Fibroblast of the aortic adventitia (primary cell): ENCODE results near the gene MUS81. TPM values are rescaled to one million over a fixed set of nuclear protein-coding genes. Genes with fewer than 3 reads are reported as not detected.

Experiments used
- DNase-seq: peaks from one replicate; pipeline ENCODE4 v3.0.0-alpha.2; 2010; ENCODE audit warnings: low read depth
- H3K4me3 ChIP-seq: 2 replicates; pipeline ENCODE4 v1.5.1; 2011; ENCODE audit warnings: low read depth, mild to moderate bottlenecking, control low read depth, low read length, moderate library complexity
- total RNA-seq: library from RNA; depleted of rRNA; stranded (reverse); fragments of >200 nt; gene quantifications from 2 replicates; pipeline ENCODE4 v1.2.3, GENCODE V29; 2012; ENCODE audit warnings: low replicate concordance
- TF ChIP-seq, protein P1 (sequence below): IDR thresholded peaks from 2 replicates; pipeline ENCODE4 v1.5.1; 2011; ENCODE audit warnings: mild to moderate bottlenecking, low read length, control low read depth, inconsistent platforms; ENCODE audit not compliant: insufficient read depth

Gene MUS81
- total RNA-seq, 1 donor, result 31.8 TPM

DNA sequence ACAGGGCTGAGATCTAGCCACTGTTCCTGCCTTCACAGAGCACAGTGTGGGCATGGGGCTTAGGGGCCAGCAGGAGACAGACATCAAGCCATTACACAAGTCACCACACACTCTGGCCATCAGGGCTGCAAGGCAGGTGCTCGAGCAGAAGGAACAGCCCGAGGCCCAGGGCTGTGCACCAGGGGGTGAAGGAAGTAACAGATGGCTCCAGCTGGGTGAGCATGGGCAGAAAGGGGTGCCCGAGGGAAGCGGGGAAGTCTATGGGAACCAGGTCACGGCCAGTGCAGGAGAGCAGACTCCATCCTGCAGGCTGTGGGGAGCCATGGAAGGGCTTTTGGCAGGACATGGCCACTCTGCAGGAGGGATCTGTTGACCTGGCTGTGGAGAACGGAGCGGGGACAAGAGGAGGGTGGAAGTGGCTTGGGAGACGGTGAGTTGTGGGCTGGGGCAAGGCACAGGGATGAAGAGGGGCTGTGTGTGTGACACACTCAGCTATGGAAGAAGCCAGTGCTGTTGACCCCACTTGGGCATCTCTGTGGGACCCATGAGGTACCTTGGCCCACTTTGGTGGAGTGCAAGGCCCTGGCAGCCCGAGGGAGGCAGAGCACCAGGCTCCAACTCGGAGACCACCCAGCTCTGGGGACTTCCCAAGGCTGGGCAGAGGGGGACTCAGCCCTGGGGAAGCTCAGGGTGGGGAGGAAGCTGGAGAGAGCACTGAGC is 55.0 kb downstream of the MUS81 start:
- TF ChIP-seq, protein P1, sequence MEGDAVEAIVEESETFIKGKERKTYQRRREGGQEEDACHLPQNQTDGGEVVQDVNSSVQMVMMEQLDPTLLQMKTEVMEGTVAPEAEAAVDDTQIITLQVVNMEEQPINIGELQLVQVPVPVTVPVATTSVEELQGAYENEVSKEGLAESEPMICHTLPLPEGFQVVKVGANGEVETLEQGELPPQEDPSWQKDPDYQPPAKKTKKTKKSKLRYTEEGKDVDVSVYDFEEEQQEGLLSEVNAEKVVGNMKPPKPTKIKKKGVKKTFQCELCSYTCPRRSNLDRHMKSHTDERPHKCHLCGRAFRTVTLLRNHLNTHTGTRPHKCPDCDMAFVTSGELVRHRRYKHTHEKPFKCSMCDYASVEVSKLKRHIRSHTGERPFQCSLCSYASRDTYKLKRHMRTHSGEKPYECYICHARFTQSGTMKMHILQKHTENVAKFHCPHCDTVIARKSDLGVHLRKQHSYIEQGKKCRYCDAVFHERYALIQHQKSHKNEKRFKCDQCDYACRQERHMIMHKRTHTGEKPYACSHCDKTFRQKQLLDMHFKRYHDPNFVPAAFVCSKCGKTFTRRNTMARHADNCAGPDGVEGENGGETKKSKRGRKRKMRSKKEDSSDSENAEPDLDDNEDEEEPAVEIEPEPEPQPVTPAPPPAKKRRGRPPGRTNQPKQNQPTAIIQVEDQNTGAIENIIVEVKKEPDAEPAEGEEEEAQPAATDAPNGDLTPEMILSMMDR, result no peak
- no peak overlapping the region for H3K4me3 ChIP-seq
- no peak for DNase-seq

DNA sequence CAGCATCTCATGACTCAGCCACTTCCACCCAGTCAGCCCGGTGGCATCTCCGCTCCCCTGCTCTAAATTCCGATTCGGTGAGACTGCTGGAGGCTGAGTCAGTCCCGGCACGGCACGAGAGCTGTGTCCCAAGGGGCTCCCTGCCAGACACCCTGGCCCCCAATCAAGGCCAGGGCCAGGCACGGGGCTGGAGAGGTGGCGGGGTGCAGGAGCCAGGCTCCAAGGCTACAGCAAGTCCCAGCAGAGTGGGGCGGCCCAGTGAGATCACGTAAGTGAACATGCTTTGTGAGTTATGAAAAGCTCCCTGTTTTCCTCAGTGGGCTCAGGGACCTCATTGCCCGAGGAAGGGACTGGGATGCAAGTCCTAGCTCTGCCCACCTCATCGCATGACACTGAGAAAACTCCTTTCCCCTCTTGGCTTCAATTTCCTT is 55.6 kb downstream of the MUS81 start:
- TF ChIP-seq, protein P1, result no peak
- H3K4me3 ChIP-seq, result peak overlapping the region; percentile 40
- DNase-seq, result peak; percentile 97

Other genes starting within 250 kb of the MUS81 start
- 22.4 and 30.4 TPM in 2 replicates for gene MAP3K11, start 246.2 kb upstream of the MUS81 start, total RNA-seq
- 21.8 and 31.5 TPM in 2 replicates for gene PCNX3, start 244.7 kb upstream of the MUS81 start, total RNA-seq
- 7.5 and 21.7 TPM in 2 replicates for gene SIPA1, start 222.3 kb upstream of the MUS81 start, total RNA-seq
- gene RELA, start 197.5 kb upstream of the MUS81 start, total RNA-seq, result 10.2 and 39.5 TPM in 2 replicates
- 35.9 and 59.1 TPM in 2 replicates for gene KAT5, start 148.2 kb upstream of the MUS81 start, total RNA-seq
- 44.6 and 49.6 TPM in 2 replicates for gene RNASEH2C, start 139.6 kb upstream of the MUS81 start, total RNA-seq
- 11.5 and 14.4 TPM in 2 replicates for gene AP5B1, start 79.5 kb upstream of the MUS81 start, total RNA-seq
- gene OVOL1, start 73.4 kb upstream of the MUS81 start, total RNA-seq, result not detected in 2 replicates
- 1.6 and 3.3 TPM in 2 replicates for gene SNX32, start 26.5 kb upstream of the MUS81 start, total RNA-seq
- gene CFL1, start 2.3 kb upstream of the MUS81 start, total RNA-seq, result 673 and 713 TPM in 2 replicates
- 57.3 and 105 TPM in 2 replicates for gene EFEMP2, start 12.4 kb downstream of the MUS81 start, total RNA-seq
- not detected in 2 replicates for gene CTSW, start 19.4 kb downstream of the MUS81 start, total RNA-seq
- gene FIBP, start 28.0 kb downstream of the MUS81 start, total RNA-seq, result 71.7 and 157 TPM in 2 replicates
- 75.0 and 288 TPM in 2 replicates for gene CCDC85B, start 30.2 kb downstream of the MUS81 start, total RNA-seq
- gene FOSL1, start 40.0 kb downstream of the MUS81 start, total RNA-seq, result 11.4 and 73.9 TPM in 2 replicates
- gene C11orf68, start 58.6 kb downstream of the MUS81 start, total RNA-seq, result 9.6 and 44.8 TPM in 2 replicates
- 155 and 317 TPM in 2 replicates for gene DRAP1, start 59.0 kb downstream of the MUS81 start, total RNA-seq
- gene TSGA10IP, start 85.0 kb downstream of the MUS81 start, total RNA-seq, result not detected in 2 replicates
- 22.7 and 71.2 TPM in 2 replicates for gene SART1, start 101.3 kb downstream of the MUS81 start, total RNA-seq
- 21.9 and 26.4 TPM in 2 replicates for gene EIF1AD, start 141.7 kb downstream of the MUS81 start, total RNA-seq
- 44.1 and 57.7 TPM in 2 replicates for gene BANF1, start 142.1 kb downstream of the MUS81 start, total RNA-seq
- 1.7 TPM in 1 of 2 replicates, not detected in the other for gene CST6, start 151.6 kb downstream of the MUS81 start, total RNA-seq
- gene CATSPER1, start 166.0 kb downstream of the MUS81 start, total RNA-seq, result not detected in 2 replicates
- not detected in 2 replicates for gene GAL3ST3, start 188.7 kb downstream of the MUS81 start, total RNA-seq
- 158 and 255 TPM in 2 replicates for gene SF3B2, start 191.9 kb downstream of the MUS81 start, total RNA-seq
- gene PACS1, start 209.8 kb downstream of the MUS81 start, total RNA-seq, result 18.6 and 31.5 TPM in 2 replicates